CD14-positive monocyte (primary cell): Measurements from ENCODE around the gene ARHGEF37. TPM values are rescaled to one million over a fixed set of nuclear protein-coding genes. Genes with fewer than 3 reads are reported as not detected.
A peak's percentile ranks its signal among the peaks of the same experiment; 100 is the strongest.

Source experiments
- DNase-seq, 3 donors: peaks; one replicate each; pipeline ENCODE4 v3.0.0-alpha.2; 2011 to 2022
- H2AFZ ChIP-seq: 2 replicates; pipeline ENCODE4 v1.6.0; 2012; ENCODE audit warnings: mild to moderate bottlenecking, low read depth, low read length, inconsistent platforms; ENCODE audit not compliant: insufficient read depth, poor library complexity, severe bottlenecking
- H3K27ac ChIP-seq, 2 donors: 1 replicate in 1 of 2; 2 replicates in 1 of 2; pipeline ENCODE4 v1.5.1; 2012 to 2013; ENCODE audit warnings: low read length in 2 of 2, control low read depth in 1 of 2, inconsistent platforms in 1 of 2, low read depth in 1 of 2, mild to moderate bottlenecking in 1 of 2
- H3K27me3 ChIP-seq, 2 donors: one replicate each; pipeline versions ENCODE4 v1.6.0 to v1.6.1; 2011 to 2013; ENCODE audit warnings: low read length in 2 of 2; ENCODE audit not compliant: control insufficient read depth in 2 of 2, insufficient read depth in 2 of 2
- H3K36me3 ChIP-seq, 2 donors: replicated peaks in 1 of 2; 1 replicate in 1 of 2; 2 replicates in 1 of 2; pipeline versions ENCODE4 v1.5.1 to v1.6.1; 2012 to 2013; ENCODE audit warnings: low read length in 2 of 2, control low read depth in 1 of 2, inconsistent platforms in 1 of 2, mild to moderate bottlenecking in 1 of 2; ENCODE audit not compliant: insufficient read depth in 2 of 2, control insufficient read depth in 1 of 2
- H3K4me1 ChIP-seq, 2 donors: 1 replicate in 1 of 2; 2 replicates in 1 of 2; pipeline versions ENCODE4 v1.5.1 to v1.6.1; 2012 to 2013; ENCODE audit warnings: low read length in 2 of 2, control low read depth in 1 of 2, inconsistent platforms in 1 of 2, mild to moderate bottlenecking in 1 of 2, moderate library complexity in 1 of 2; ENCODE audit not compliant: insufficient read depth in 2 of 2, control insufficient read depth in 1 of 2
- H3K4me2 ChIP-seq: replicated peaks from 2 replicates; pipeline ENCODE3; 2012; ENCODE audit warnings: low read length, moderate library complexity, mild to moderate bottlenecking; ENCODE audit not compliant: poor library complexity, severe bottlenecking; ENCODE audit errors: extremely low read depth
- H3K4me3 ChIP-seq, 3 experiments: fragments of 200-600 bp in 1 of 3; sonication (generic) in 1 of 3; replicated peaks in 1 of 3; 1 replicate in 2 of 3; 2 replicates in 1 of 3; pipeline ENCODE4 v1.5.1; 2011 to 2013; ENCODE audit warnings: low read length in 3 of 3, mild to moderate bottlenecking in 3 of 3, control low read depth in 2 of 3, low read depth in 2 of 3, inconsistent platforms in 1 of 3, moderate library complexity in 1 of 3
- H3K79me2 ChIP-seq: 2 replicates; pipeline ENCODE4 v1.6.0; 2012; ENCODE audit warnings: mild to moderate bottlenecking, control low read depth, inconsistent platforms, low read length, moderate library complexity; ENCODE audit not compliant: insufficient read depth
- H3K9ac ChIP-seq: 2 replicates; pipeline ENCODE4 v1.6.0; 2017; ENCODE audit warnings: low read length, mild to moderate bottlenecking; ENCODE audit not compliant: insufficient read depth, poor library complexity, severe bottlenecking
- H3K9me3 ChIP-seq, 2 donors: replicated peaks in 1 of 2; 1 replicate in 1 of 2; 2 replicates in 1 of 2; pipeline versions ENCODE4 v1.5.1 to v1.6.1; 2012 to 2013; ENCODE audit warnings: low read length in 2 of 2, control low read depth in 1 of 2; ENCODE audit not compliant: control insufficient read depth in 1 of 2, insufficient read depth in 1 of 2
- H4K20me1 ChIP-seq: 2 replicates; pipeline ENCODE4 v1.6.0; 2012; ENCODE audit warnings: mild to moderate bottlenecking, low read length, control low read depth, moderate library complexity; ENCODE audit not compliant: insufficient read depth
- H3K27ac Mint-ChIP-seq, 7 donors: one replicate each; pipeline ENCODE4 v1.8.0; 2020; ENCODE audit warnings: mild to moderate bottlenecking in 7 of 7, mixed read lengths in 7 of 7, moderate library complexity in 6 of 7, inconsistent platforms in 2 of 7
- H3K27me3 Mint-ChIP-seq, 3 donors: one replicate each; pipeline ENCODE4 v1.8.0; 2021 to 2022; ENCODE audit warnings: low read depth in 3 of 3, mild to moderate bottlenecking in 3 of 3, mixed read lengths in 3 of 3, moderate library complexity in 3 of 3, inconsistent platforms in 1 of 3
- H3K36me3 Mint-ChIP-seq, 2 donors: one replicate each; pipeline ENCODE4 v1.8.0; 2020; ENCODE audit warnings: mixed read lengths in 2 of 2, inconsistent platforms in 1 of 2, mild to moderate bottlenecking in 1 of 2
- H3K4me1 Mint-ChIP-seq: one replicate; pipeline ENCODE4 v1.8.0; 2020; ENCODE audit warnings: mild to moderate bottlenecking, mixed read lengths
- H3K4me3 Mint-ChIP-seq, 2 donors: one replicate each; pipeline ENCODE4 v1.8.0; 2020; ENCODE audit warnings: mild to moderate bottlenecking in 2 of 2, mixed read lengths in 2 of 2, moderate library complexity in 1 of 2
- H3K9me3 Mint-ChIP-seq, 7 donors: one replicate each; pipeline ENCODE4 v1.8.0; 2020 to 2022; ENCODE audit warnings: mixed read lengths in 7 of 7, mild to moderate bottlenecking in 6 of 7, moderate library complexity in 6 of 7, inconsistent platforms in 2 of 7
- CTCF ChIP-seq: fragments of 200-600 bp; IDR thresholded peaks from one replicate; pipeline ENCODE4 v1.8.0; 2022; ENCODE audit warnings: antibody characterized with exemption, mild to moderate bottlenecking
- WGBS: methylation state at CpG from one replicate; pipeline ENCODE4 v1.1.5; 2013; ENCODE audit warnings: missing lambda C conversion rate; ENCODE audit not compliant: insufficient coverage; 5-methylcytosine and 5-hydroxymethylcytosine counted together
- intact Hi-C, 2 donors: fragments of 100-400 bp; cut with micrococcal nuclease; formaldehyde crosslinking; loops; one replicate each; pipeline versions ENCODE4 v1.15.0 to v1.15.1; 2023
- polyA plus RNA-seq, 3 donors: library from polyadenylated mRNA; depleted of rRNA in 1 of 3; unstranded in 2 of 3; stranded (reverse) in 1 of 3; fragments of 300-500 nt in 2 of 3; fragments of >200 nt in 1 of 3; fragmentation: Illumina TruSeq in 2 of 3; gene quantifications; 1 replicate in 2 of 3; 2 replicates in 1 of 3; pipeline ENCODE4 v1.2.3, GENCODE V29; 2012 to 2021

ARHGEF37 gene
- polyA plus RNA-seq, 3 donors, result not detected

GRCh38 chr5:149666212-149666852, 85.0 kb downstream of the ARHGEF37 start:
- no peaks in the 10 kb centered on the region for H3K27me3 ChIP-seq
- H3K79me2 ChIP-seq, result no peaks in the 10 kb centered on the region
- peaks cover 0 to 13% (median 2%) of the 10 kb centered on the region in 7 donors for H3K9me3 Mint-ChIP-seq
- peak overlapping the region in 1 of 2 donors; percentile 73 for H3K4me3 Mint-ChIP-seq
- peak overlapping the region; percentile 84 to 93 (median 89) for H3K27ac Mint-ChIP-seq
- peak overlapping the region; percentile 41 to 77 for H3K27ac ChIP-seq
- DNase-seq, result peak; percentile 65 to 81 (median 80)
- no peak for TF ChIP-seq CTCF
- H3K9me3 ChIP-seq, result peaks cover 0 to 3% of the 10 kb centered on the region in 2 donors
- WGBS, result no CpG with 5 or more reads among the region's 4 CpGs
- H3K36me3 ChIP-seq, result no peaks in the 10 kb centered on the region
- no peaks in the 10 kb centered on the region for H3K27me3 Mint-ChIP-seq
- H4K20me1 ChIP-seq, result no peaks in the 10 kb centered on the region
- peak overlapping the region; percentile 10 for H2AFZ ChIP-seq
- H3K4me1 Mint-ChIP-seq, result peaks cover 40% of the 10 kb centered on the region
- H3K9ac ChIP-seq, result no peak overlapping the region
- peaks cover 37 to 38% of the 10 kb centered on the region in 2 donors for H3K4me1 ChIP-seq
- H3K36me3 Mint-ChIP-seq, result no peaks in the 10 kb centered on the region
- H3K4me2 ChIP-seq, result peak overlapping the region; percentile 49
- peak overlapping the region in 1 of 3 experiments; percentile 41 for H3K4me3 ChIP-seq
- intact Hi-C loops, result loop anchor here (2.0 to 5.0 kb wide), 2 partner anchors 14 to 66 kb away; partner anchors contain the start of gene PPARGC1B (in 1 of the 2)

GRCh38 chr5:149667084-149667828, 86.0 kb downstream of the ARHGEF37 start:
- H3K4me1 ChIP-seq, result peaks cover 37 to 38% of the 10 kb centered on the region in 2 donors
- no peak overlapping the region for H3K4me3 Mint-ChIP-seq
- H3K27me3 Mint-ChIP-seq, result peaks cover 0 to 3% (median under 1%) of the 10 kb centered on the region in 3 donors
- peak overlapping the region; percentile 52 to 90 (median 87) for H3K27ac Mint-ChIP-seq
- peak overlapping the region; percentile 65 for H3K4me2 ChIP-seq
- peaks cover 45% of the 10 kb centered on the region for H3K4me1 Mint-ChIP-seq
- no peak overlapping the region for H2AFZ ChIP-seq
- peak; percentile 36 to 60 (median 51) for DNase-seq
- peak overlapping the region; percentile 25 to 65 for H3K27ac ChIP-seq
- no peaks in the 10 kb centered on the region for H3K36me3 ChIP-seq
- peak overlapping the region in 1 of 3 experiments; percentile 22 for H3K4me3 ChIP-seq
- no peaks in the 10 kb centered on the region for H3K79me2 ChIP-seq
- 72% methylated on average over 3 of the region's 7 CpGs for WGBS
- H3K36me3 Mint-ChIP-seq, result no peaks in the 10 kb centered on the region
- H4K20me1 ChIP-seq, result no peaks in the 10 kb centered on the region
- intact Hi-C loops, result loop anchor here (2.0 to 5.0 kb wide), 2 partner anchors 14 to 65 kb away; partner anchors contain the start of gene PPARGC1B (in 1 of the 2)
- peaks cover 0 to 8% of the 10 kb centered on the region in 2 donors for H3K9me3 ChIP-seq
- H3K9ac ChIP-seq, result no peak overlapping the region
- H3K9me3 Mint-ChIP-seq, result peaks cover 0 to 16% (median 5%) of the 10 kb centered on the region in 7 donors
- H3K27me3 ChIP-seq, result no peaks in the 10 kb centered on the region
- TF ChIP-seq CTCF, result peak; percentile 96
